Suprapubic skin (tissue), 4 donors: ENCODE data around the gene CALY. TPM values are rescaled to one million over a fixed set of nuclear protein-coding genes. Genes with fewer than 3 reads are reported as not detected.
A peak's percentile ranks its signal among the peaks of the same experiment; 100 is the strongest.

Experiments used
- DNase-seq, 2 donors: peaks; one replicate each; pipeline ENCODE4 v3.0.0-alpha.2; 2019; ENCODE audit warnings: low spot score in 2 of 2
- H3K27ac ChIP-seq: fragments of 200-600 bp; sonication (generic); one replicate; pipeline ENCODE4 v1.5.1; 2019
- H3K27me3 ChIP-seq: fragments of 200-600 bp; sonication (generic); one replicate; pipeline ENCODE4 v1.5.1; 2019
- H3K36me3 ChIP-seq: fragments of 200-600 bp; sonication (generic); one replicate; pipeline ENCODE4 v1.5.1; 2019
- H3K4me1 ChIP-seq: fragments of 200-600 bp; sonication (generic); one replicate; pipeline ENCODE4 v1.5.1; 2019
- H3K4me3 ChIP-seq: fragments of 200-600 bp; sonication (generic); one replicate; pipeline ENCODE4 v1.5.1; 2019; ENCODE audit warnings: mild to moderate bottlenecking
- H3K9me3 ChIP-seq: fragments of 200-600 bp; sonication (generic); one replicate; pipeline ENCODE4 v1.5.1; 2019
- CTCF ChIP-seq, 2 donors: fragments of 200-600 bp in 1 of 2; fragments of 450-650 bp in 1 of 2; sonication (generic) in 1 of 2; IDR thresholded peaks; one replicate each; pipeline ENCODE4 v1.5.1; 2016 to 2019; ENCODE audit warnings: antibody characterized with exemption in 2 of 2, mild to moderate bottlenecking in 1 of 2, moderate library complexity in 1 of 2
- EP300 ChIP-seq: sonication (generic); formaldehyde crosslinking; IDR thresholded peaks from one replicate; pipeline ENCODE4 v1.6.1; 2017; ENCODE audit warnings: antibody characterized with exemption
- POLR2A ChIP-seq, 2 donors: fragments of 450-650 bp; IDR thresholded peaks; one replicate each; pipeline ENCODE4 v1.6.1; 2017; ENCODE audit warnings: antibody characterized with exemption in 2 of 2, mild to moderate bottlenecking in 2 of 2, moderate library complexity in 2 of 2
- POLR2AphosphoS5 ChIP-seq, 3 donors: sonication (generic); formaldehyde crosslinking; IDR thresholded peaks; one replicate each; pipeline ENCODE4 v1.6.1; 2017; ENCODE audit warnings: antibody characterized with exemption in 3 of 3
- WGBS: methylation state at CpG from one replicate; pipeline ENCODE4 v1.1.5; 2018; 5-methylcytosine and 5-hydroxymethylcytosine counted together
- total RNA-seq, 4 donors: library from RNA; depleted of rRNA; stranded (reverse); fragments of >200 nt; gene quantifications; one replicate each; pipeline ENCODE4 v1.1.0, GENCODE V29; 2016

The CALY gene
- total RNA-seq, 4 donors from 2014 or later, result 0.30 TPM; not detected in 3

GRCh38 chr10:133283931-133284330 is 52.8 kb downstream of the CALY start:
- 95% methylated on average over 24 of the region's 24 CpGs for WGBS
- TF ChIP-seq POLR2A (IDR thresholded peaks at IDR 0.05) (no peak), POLR2AphosphoS5 (IDR thresholded peaks at IDR 0.05) (no peak), CTCF (IDR thresholded peaks at IDR 0.05) (no peak), EP300 (no peak)

GRCh38 chr10:133282846-133283390 is 53.8 kb downstream of the CALY start:
- H3K27me3 ChIP-seq, result no peaks in the 10 kb centered on the region
- H3K4me1 ChIP-seq, result peaks cover 14% of the 10 kb centered on the region
- H3K4me3 ChIP-seq, result no peak overlapping the region
- no peaks in the 10 kb centered on the region for H3K9me3 ChIP-seq
- TF ChIP-seq POLR2AphosphoS5 (IDR thresholded peaks at IDR 0.05) (no peak), CTCF (IDR thresholded peaks at IDR 0.05) (no peak), EP300 (no peak), POLR2A (IDR thresholded peaks at IDR 0.05) (no peak)
- H3K36me3 ChIP-seq, result peaks cover 88% of the 10 kb centered on the region
- DNase-seq, result no peak
- H3K27ac ChIP-seq, result no peak overlapping the region
- WGBS, result 93% methylated on average over 21 of the region's 24 CpGs

More at GRCh38 chr10:133283931-133284330, 52.8 kb downstream of the CALY start:
- Histone ChIP-seq H3K4me1 (peaks cover 4% of the 10 kb centered on the region), H3K27ac (no peak overlapping the region), H3K36me3 (peaks cover 96% of the 10 kb centered on the region), H3K4me3 (no peak overlapping the region), H3K27me3 (no peaks in the 10 kb centered on the region), H3K9me3 (no peaks in the 10 kb centered on the region)
- DNase-seq, result no peak

- peaks cover 9% of the 10 kb centered on the region for H3K27me3 ChIP-seq
- no peaks in the 10 kb centered on the region for H3K9me3 ChIP-seq
- no peak for TF ChIP-seq POLR2A (IDR thresholded peaks at IDR 0.05)
- no peak for TF ChIP-seq POLR2AphosphoS5 (IDR thresholded peaks at IDR 0.05)
- no peak for TF ChIP-seq CTCF (IDR thresholded peaks at IDR 0.05)
- TF ChIP-seq EP300, result no peak
- peaks cover 78% of the 10 kb centered on the region for H3K36me3 ChIP-seq
- peak in 1 of 2 donors; percentile 63 for DNase-seq
- no peak overlapping the region for H3K27ac ChIP-seq
- no peak overlapping the region for H3K4me3 ChIP-seq
- 89% methylated on average over 37 of the region's 38 CpGs for WGBS
- peaks cover 25% of the 10 kb centered on the region for H3K4me1 ChIP-seq
Observed at GRCh38 chr10:133281628-133282372, 54.9 kb downstream of the CALY start.

GRCh38 chr10:133281084-133281483 is 55.6 kb downstream of the CALY start:
- peaks cover 32% of the 10 kb centered on the region for H3K4me1 ChIP-seq
- no peaks in the 10 kb centered on the region for H3K9me3 ChIP-seq
- peaks cover 16% of the 10 kb centered on the region for H3K27me3 ChIP-seq
- 95% methylated on average over 13 of the region's 15 CpGs for WGBS
- DNase-seq, result no peak
- no peak overlapping the region for H3K27ac ChIP-seq
- H3K36me3 ChIP-seq, result peaks cover 72% of the 10 kb centered on the region
- no peak overlapping the region for H3K4me3 ChIP-seq
- TF ChIP-seq POLR2A (IDR thresholded peaks at IDR 0.05) (no peak), CTCF (IDR thresholded peaks at IDR 0.05) (no peak), POLR2AphosphoS5 (IDR thresholded peaks at IDR 0.05) (no peak), EP300 (no peak)

- Histone ChIP-seq H3K4me3 (no peak overlapping the region), H3K36me3 (peaks cover 66% of the 10 kb centered on the region), H3K27me3 (peaks cover 16% of the 10 kb centered on the region), H3K27ac (no peak overlapping the region), H3K9me3 (no peaks in the 10 kb centered on the region), H3K4me1 (peaks cover 38% of the 10 kb centered on the region)
- 96% methylated on average over 9 of the region's 10 CpGs for WGBS
- no peak for DNase-seq
- TF ChIP-seq EP300, result no peak
- no peak for TF ChIP-seq POLR2AphosphoS5 (IDR thresholded peaks at IDR 0.05)
- no peak for TF ChIP-seq POLR2A (IDR thresholded peaks at IDR 0.05)
- TF ChIP-seq CTCF (IDR thresholded peaks at IDR 0.05), result no peak
Observed at GRCh38 chr10:133280391-133281059, 56.2 kb downstream of the CALY start.
